Caco-2 (cell line): ENCODE measurements around the gene MEF2D. TPM values are rescaled to one million over a fixed set of nuclear protein-coding genes. Genes with fewer than 3 reads are reported as not detected.

ENCODE experiments used
- BruUV-seq: library from RNA; stranded (reverse); fragments of 400-500 nt; replicated peaks from 2 replicates; lab custom pipeline; 2021; lab: Mats Ljungman, UMichigan
- CTCF ChIA-PET: fragments of 300-600 bp; sonication (Branson Sonifier 250); formaldehyde crosslinking; loops from one replicate; lab custom pipeline; 2022; ENCODE audit warnings: antibody characterized with exemption; lab: Charles Lee
- POLR2A ChIA-PET: fragments of 300-600 bp; sonication (Branson Sonifier 250); formaldehyde crosslinking; loops from one replicate; lab custom pipeline; 2022; ENCODE audit warnings: antibody characterized with exemption; lab: Charles Lee
- DNase-seq, 2 experiments: peaks; one replicate each; pipeline versions ENCODE4 v3.0.0 to v3.0.0-alpha.2; 2020 to 2022
- H3K27me3 ChIP-seq: replicated peaks from 2 replicates; pipeline ENCODE4 v1.6.0; 2011; ENCODE audit warnings: low read length; ENCODE audit not compliant: control insufficient read depth, insufficient read depth
- H3K36me3 ChIP-seq: 2 replicates; pipeline ENCODE4 v1.5.1; 2011; ENCODE audit warnings: low read length; ENCODE audit not compliant: control insufficient read depth, insufficient read depth
- H3K4me1 ChIP-seq: fragments of 250-450 bp; sonication (Bioruptor Pico); 2 replicates; pipeline ENCODE4 v1.5.1; 2020; ENCODE audit warnings: mild to moderate bottlenecking
- H3K4me3 ChIP-seq: 2 replicates; pipeline ENCODE4 v1.5.1; 2011; ENCODE audit warnings: low read depth, mild to moderate bottlenecking, control low read depth, low read length
- H3K9me3 ChIP-seq: fragments of 250-450 bp; sonication (Bioruptor Pico); 2 replicates; pipeline ENCODE4 v1.5.1; 2020; ENCODE audit warnings: mild to moderate bottlenecking, moderate library complexity
- H3K27ac Mint-ChIP-seq: one replicate; pipeline ENCODE4 v1.8.0; 2022; ENCODE audit warnings: mixed read lengths; ENCODE audit not compliant: unreplicated experiment
- H3K27me3 Mint-ChIP-seq: one replicate; pipeline ENCODE4 v1.8.0; 2022; ENCODE audit warnings: mixed read lengths; ENCODE audit not compliant: insufficient read depth, unreplicated experiment
- H3K36me3 Mint-ChIP-seq: one replicate; pipeline ENCODE4 v1.8.0; 2022; ENCODE audit warnings: mild to moderate bottlenecking, mixed read lengths; ENCODE audit not compliant: insufficient read depth, unreplicated experiment
- H3K4me1 Mint-ChIP-seq: one replicate; pipeline ENCODE4 v1.8.0; 2022; ENCODE audit warnings: low read depth, mixed read lengths; ENCODE audit not compliant: unreplicated experiment
- H3K4me3 Mint-ChIP-seq: one replicate; pipeline ENCODE4 v1.8.0; 2022; ENCODE audit warnings: mild to moderate bottlenecking, moderate library complexity, mixed read lengths; ENCODE audit not compliant: unreplicated experiment
- H3K9me3 Mint-ChIP-seq: one replicate; pipeline ENCODE4 v1.8.0; 2022; ENCODE audit warnings: mixed read lengths; ENCODE audit not compliant: unreplicated experiment
- intact Hi-C: fragments of 100-400 bp; cut with micrococcal nuclease; formaldehyde crosslinking; loops from one replicate; pipeline ENCODE4 v1.10.0; 2022; ENCODE audit not compliant: unreplicated experiment
- total RNA-seq: library from RNA; stranded (reverse); gene quantifications from 2 replicates; pipeline ENCODE4 v1.2.3, GENCODE V29; 2022
- TF ChIP-seq, protein P1 (sequence below), 2 experiments: fragments of 200-600 bp in 1 of 2; IDR thresholded peaks; 1 replicate in 1 of 2; 2 replicates in 1 of 2; pipeline versions ENCODE4 v1.5.1 to v1.8.0; 2011 to 2022; ENCODE audit warnings: antibody characterized with exemption in 1 of 2, control low read depth in 1 of 2, inconsistent platforms in 1 of 2, low read depth in 1 of 2, low read length in 1 of 2, mild to moderate bottlenecking in 1 of 2, moderate library complexity in 1 of 2; ENCODE audit not compliant: insufficient read depth in 1 of 2, severe bottlenecking in 1 of 2, unreplicated experiment in 1 of 2

Gene MEF2D
- total RNA-seq, 1 experiment from 2014 or later: 18.6 TPM

DNA sequence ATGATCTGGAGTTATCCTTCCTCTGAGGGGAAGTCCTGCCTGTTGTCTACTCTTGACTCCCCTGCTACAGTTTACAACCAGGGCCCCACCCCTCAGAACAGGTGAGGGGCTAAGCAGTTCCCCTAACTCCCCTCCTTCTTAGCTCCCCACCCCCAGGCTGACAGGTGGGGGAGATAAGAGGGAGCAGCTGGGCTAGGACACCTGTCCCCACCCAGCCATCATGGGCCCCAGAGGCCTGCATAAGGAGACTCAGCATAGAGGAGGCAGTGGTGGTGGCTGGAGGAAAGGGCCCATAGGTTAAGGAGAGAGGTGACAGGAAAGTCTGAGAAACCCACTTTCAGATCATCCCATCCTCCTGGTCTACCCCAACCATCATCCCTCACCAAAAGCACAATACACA, 6.8 kb downstream of the MEF2D start:
- no peaks in the 10 kb centered on the region for H3K9me3 Mint-ChIP-seq
- TF ChIP-seq, protein P1, sequence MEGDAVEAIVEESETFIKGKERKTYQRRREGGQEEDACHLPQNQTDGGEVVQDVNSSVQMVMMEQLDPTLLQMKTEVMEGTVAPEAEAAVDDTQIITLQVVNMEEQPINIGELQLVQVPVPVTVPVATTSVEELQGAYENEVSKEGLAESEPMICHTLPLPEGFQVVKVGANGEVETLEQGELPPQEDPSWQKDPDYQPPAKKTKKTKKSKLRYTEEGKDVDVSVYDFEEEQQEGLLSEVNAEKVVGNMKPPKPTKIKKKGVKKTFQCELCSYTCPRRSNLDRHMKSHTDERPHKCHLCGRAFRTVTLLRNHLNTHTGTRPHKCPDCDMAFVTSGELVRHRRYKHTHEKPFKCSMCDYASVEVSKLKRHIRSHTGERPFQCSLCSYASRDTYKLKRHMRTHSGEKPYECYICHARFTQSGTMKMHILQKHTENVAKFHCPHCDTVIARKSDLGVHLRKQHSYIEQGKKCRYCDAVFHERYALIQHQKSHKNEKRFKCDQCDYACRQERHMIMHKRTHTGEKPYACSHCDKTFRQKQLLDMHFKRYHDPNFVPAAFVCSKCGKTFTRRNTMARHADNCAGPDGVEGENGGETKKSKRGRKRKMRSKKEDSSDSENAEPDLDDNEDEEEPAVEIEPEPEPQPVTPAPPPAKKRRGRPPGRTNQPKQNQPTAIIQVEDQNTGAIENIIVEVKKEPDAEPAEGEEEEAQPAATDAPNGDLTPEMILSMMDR (IDR thresholded peaks at IDR 0.05; ENCODE audit: insufficient read depth in 1 of 2, low read depth in 1 of 2, low read length in 1 of 2, severe bottlenecking in 1 of 2, unreplicated experiment in 1 of 2): no peak
- no peaks in the 10 kb centered on the region for H3K27me3 Mint-ChIP-seq
- H3K27me3 ChIP-seq: no peaks in the 10 kb centered on the region
- H3K36me3 ChIP-seq: peaks cover 1% of the 10 kb centered on the region; the same call in 1 of the 2 replicates
- intact Hi-C loops: no loop called here
- no peak for DNase-seq
- no peaks in the 10 kb centered on the region for H3K9me3 ChIP-seq
- H3K4me3 ChIP-seq: no peak overlapping the region
- peaks cover 2% of the 10 kb centered on the region; the same call in 1 of the 2 replicates for H3K4me1 ChIP-seq
- peaks cover 23% of the 10 kb centered on the region for H3K4me1 Mint-ChIP-seq
- H3K36me3 Mint-ChIP-seq: no peaks in the 10 kb centered on the region
- CTCF ChIA-PET: no interaction called here
- POLR2A ChIA-PET: no interaction called here
- H3K27ac Mint-ChIP-seq: no peak overlapping the region
- no peak overlapping the region for H3K4me3 Mint-ChIP-seq
- BruUV-seq: no TSS peak

DNA sequence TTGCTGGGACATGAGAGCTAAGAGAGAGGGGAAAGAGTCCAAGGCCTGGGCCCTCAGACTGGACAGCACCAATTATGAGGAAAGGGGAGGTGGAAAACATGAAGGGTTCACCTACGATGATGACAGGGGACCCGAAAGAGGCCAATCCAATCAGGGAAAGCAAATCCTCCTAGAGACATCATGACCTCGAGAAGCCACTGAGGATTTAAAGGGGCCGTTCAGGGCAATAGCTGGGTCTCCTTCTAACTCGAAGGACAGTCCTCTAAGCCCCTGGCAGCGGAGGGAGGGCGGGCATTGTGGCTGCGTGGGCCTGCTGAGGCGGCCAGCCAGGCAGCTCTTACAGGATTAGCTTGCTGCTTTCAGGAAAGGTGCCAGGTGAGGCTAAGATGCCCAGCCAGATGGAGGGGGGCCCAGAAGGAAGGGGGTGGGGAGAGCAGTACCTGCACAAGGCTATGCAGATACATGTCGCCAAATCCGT, 7.4 kb downstream of the MEF2D start:
- Histone ChIP-seq H3K27me3 (no peaks in the 10 kb centered on the region), H3K9me3 (no peaks in the 10 kb centered on the region), H3K4me1 (no peaks in the 10 kb centered on the region), H3K36me3 (peaks cover 1% of the 10 kb centered on the region; the same call in 1 of the 2 replicates), H3K4me3 (no peak overlapping the region)
- no peaks in the 10 kb centered on the region for H3K9me3 Mint-ChIP-seq
- no peaks in the 10 kb centered on the region for H3K27me3 Mint-ChIP-seq
- H3K4me3 Mint-ChIP-seq: no peak overlapping the region
- POLR2A ChIA-PET: no interaction called here
- no peak for DNase-seq
- peaks cover 22% of the 10 kb centered on the region for H3K4me1 Mint-ChIP-seq
- intact Hi-C loops: no loop called here
- BruUV-seq: no TSS peak
- peak overlapping the region; percentile 9 for H3K27ac Mint-ChIP-seq
- TF ChIP-seq, protein P1 (IDR thresholded peaks at IDR 0.05; ENCODE audit: insufficient read depth in 1 of 2, low read depth in 1 of 2, low read length in 1 of 2, severe bottlenecking in 1 of 2, unreplicated experiment in 1 of 2): no peak
- H3K36me3 Mint-ChIP-seq: no peaks in the 10 kb centered on the region
- CTCF ChIA-PET: no interaction called here

DNA sequence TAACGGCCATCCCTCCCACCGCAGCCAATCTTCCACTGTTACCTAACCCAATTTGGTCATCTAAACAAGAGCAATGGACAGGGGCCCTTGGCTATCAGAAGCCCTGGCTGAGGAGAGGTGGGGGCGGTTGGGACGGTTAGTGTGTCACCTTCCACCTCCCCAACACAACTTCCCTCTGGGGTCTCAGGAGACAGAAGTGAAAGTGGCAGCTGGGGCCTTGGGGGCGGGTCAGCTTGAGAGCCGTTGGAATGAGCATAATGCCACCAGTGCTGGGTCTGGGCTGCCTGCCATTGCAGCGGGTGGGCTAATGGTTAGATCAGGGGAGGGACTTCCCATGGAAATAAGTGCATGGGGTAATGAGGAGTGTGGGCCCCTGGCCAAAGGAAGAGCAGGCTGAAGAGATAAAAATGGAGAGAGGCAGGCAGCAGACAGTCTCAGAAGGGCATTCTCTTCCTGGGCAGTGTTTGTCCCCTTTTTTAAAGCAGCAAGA, 7.9 kb downstream of the MEF2D start:
- ChIA-PET POLR2A (interaction anchor here (1.0 kb wide), 1 partner anchor 12 kb away, joined by 3 read pairs; no protein-coding TSS in a partner anchor), CTCF (no interaction called here)
- no peak for DNase-seq
- no peaks in the 10 kb centered on the region for H3K27me3 Mint-ChIP-seq
- Histone ChIP-seq H3K4me1 (no peaks in the 10 kb centered on the region), H3K27me3 (no peaks in the 10 kb centered on the region), H3K4me3 (no peak overlapping the region), H3K9me3 (no peaks in the 10 kb centered on the region), H3K36me3 (peaks cover 1% of the 10 kb centered on the region; the same call in 1 of the 2 replicates)
- intact Hi-C loops: no loop called here
- H3K4me1 Mint-ChIP-seq: peaks cover 16% of the 10 kb centered on the region
- H3K4me3 Mint-ChIP-seq: no peak overlapping the region
- no peaks in the 10 kb centered on the region for H3K36me3 Mint-ChIP-seq
- no peaks in the 10 kb centered on the region for H3K9me3 Mint-ChIP-seq
- H3K27ac Mint-ChIP-seq: peak overlapping the region; percentile 9
- BruUV-seq: no TSS peak
- TF ChIP-seq, protein P1 (IDR thresholded peaks at IDR 0.05; ENCODE audit: insufficient read depth in 1 of 2, low read depth in 1 of 2, low read length in 1 of 2, severe bottlenecking in 1 of 2, unreplicated experiment in 1 of 2): no peak
